ENCODE results near the gene SRRM4.

The SRRM4 gene

GRCh38 chr12:119201789-119202543 lies 220.6 kb downstream of the SRRM4 start:
- Histone ChIP-seq H3K9me3 (ENCODE audit: control insufficient read depth, insufficient read depth, low read length) (no peaks in the 10 kb centered on the region), H3K36me3 (ENCODE audit: control insufficient read depth, low read length) (no peaks in the 10 kb centered on the region), H3K27me3 (ENCODE audit: control insufficient read depth, low read length) (no peaks in the 10 kb centered on the region), H3F3A (ENCODE audit: control insufficient read depth, insufficient read depth) (no peaks in the 10 kb centered on the region), H4K20me1 (ENCODE audit: control insufficient read depth, insufficient read depth, low read depth, low read length) (no peaks in the 10 kb centered on the region), H3K27ac (ENCODE audit: low read depth, low read length) (no peak overlapping the region), H3K79me2 (ENCODE audit: control insufficient read depth, low read length) (no peaks in the 10 kb centered on the region), H3K4me3 (ENCODE audit: low read length) (no peak overlapping the region), H3K9me2 (replicated peaks; ENCODE audit: control insufficient read depth, low read length) (no peaks in the 10 kb centered on the region), H3K4me2 (ENCODE audit: low read length) (no peak overlapping the region), H3K4me1 (ENCODE audit: control insufficient read depth, low read length) (no peaks in the 10 kb centered on the region)
- TF ChIP-seq CTCF (IDR thresholded peaks at IDR 0.05; ENCODE audit: low read depth, low read length, poor library complexity, severe bottlenecking) (no peak), EZH2phosphoT487 (IDR thresholded peaks at IDR 0.05; ENCODE audit: borderline replicate concordance, low read length) (no peak)

DNA sequence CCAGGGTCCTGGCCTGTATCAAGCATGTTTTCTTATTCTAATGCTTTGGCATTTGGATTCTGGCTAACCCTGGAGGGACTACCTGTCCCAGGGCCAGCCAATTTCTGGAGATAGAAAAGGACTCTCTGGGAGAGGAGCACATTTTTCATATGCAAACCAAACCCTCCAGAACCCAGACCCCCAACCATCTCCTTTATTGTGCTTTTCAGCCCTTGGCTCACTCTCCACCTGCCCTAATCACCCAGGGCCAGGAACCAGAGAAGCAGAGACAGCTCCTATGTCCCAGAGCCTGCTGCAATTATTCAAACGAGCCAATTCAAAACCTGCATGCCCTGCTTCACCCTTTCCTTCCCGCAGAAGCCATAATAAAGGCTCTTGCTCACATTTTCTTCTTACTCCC lies 221.2 kb downstream of the SRRM4 start:
- no peaks in the 10 kb centered on the region for H3K36me3 ChIP-seq (ENCODE audit: control insufficient read depth, low read length)
- no peaks in the 10 kb centered on the region for H3K9me3 ChIP-seq (ENCODE audit: control insufficient read depth, insufficient read depth, low read length)
- no peak overlapping the region for H3K4me3 ChIP-seq (ENCODE audit: low read length)
- H3K4me2 ChIP-seq (ENCODE audit: low read length): no peak overlapping the region
- no peaks in the 10 kb centered on the region for H3K4me1 ChIP-seq (ENCODE audit: control insufficient read depth, low read length)
- H3F3A ChIP-seq (ENCODE audit: control insufficient read depth, insufficient read depth): no peaks in the 10 kb centered on the region
- H3K27ac ChIP-seq (ENCODE audit: low read depth, low read length): no peak overlapping the region
- no peak for TF ChIP-seq CTCF (IDR thresholded peaks at IDR 0.05; ENCODE audit: low read depth, low read length, poor library complexity, severe bottlenecking)
- no peak for TF ChIP-seq EZH2phosphoT487 (IDR thresholded peaks at IDR 0.05; ENCODE audit: borderline replicate concordance, low read length)
- no peaks in the 10 kb centered on the region for H3K79me2 ChIP-seq (ENCODE audit: control insufficient read depth, low read length)
- H3K9me2 ChIP-seq (replicated peaks; ENCODE audit: control insufficient read depth, low read length): no peaks in the 10 kb centered on the region
- no peaks in the 10 kb centered on the region for H4K20me1 ChIP-seq (ENCODE audit: control insufficient read depth, insufficient read depth, low read depth, low read length)
- no peaks in the 10 kb centered on the region for H3K27me3 ChIP-seq (ENCODE audit: control insufficient read depth, low read length)

DNA sequence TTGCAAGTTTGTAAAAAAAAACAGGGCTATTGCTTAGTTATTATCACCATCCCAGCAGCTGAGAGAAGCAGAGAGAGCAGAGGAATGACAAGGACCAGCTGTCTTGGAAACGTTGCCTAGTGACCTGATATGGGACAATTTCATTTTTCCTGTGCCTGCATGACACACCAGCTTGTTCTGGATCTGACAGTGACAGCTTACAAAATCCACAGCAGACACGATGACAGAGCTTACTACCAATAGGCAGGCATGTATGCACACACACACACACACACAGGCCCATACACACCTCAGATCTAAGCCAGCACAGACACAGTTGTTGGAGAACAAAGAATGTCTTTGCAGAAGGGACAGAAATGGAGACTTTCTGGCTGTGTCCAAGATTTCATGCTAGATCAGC lies 222.8 kb downstream of the SRRM4 start:
- H3K9me2 ChIP-seq (replicated peaks; ENCODE audit: control insufficient read depth, low read length): no peaks in the 10 kb centered on the region
- TF ChIP-seq CTCF (IDR thresholded peaks at IDR 0.05; ENCODE audit: low read depth, low read length, poor library complexity, severe bottlenecking): no peak
- TF ChIP-seq EZH2phosphoT487 (IDR thresholded peaks at IDR 0.05; ENCODE audit: borderline replicate concordance, low read length): no peak
- no peaks in the 10 kb centered on the region for H4K20me1 ChIP-seq (ENCODE audit: control insufficient read depth, insufficient read depth, low read depth, low read length)
- H3K27me3 ChIP-seq (ENCODE audit: control insufficient read depth, low read length): no peaks in the 10 kb centered on the region
- no peaks in the 10 kb centered on the region for H3F3A ChIP-seq (ENCODE audit: control insufficient read depth, insufficient read depth)
- no peaks in the 10 kb centered on the region for H3K4me1 ChIP-seq (ENCODE audit: control insufficient read depth, low read length)
- no peak overlapping the region for H3K27ac ChIP-seq (ENCODE audit: low read depth, low read length)
- H3K36me3 ChIP-seq (ENCODE audit: control insufficient read depth, low read length): no peaks in the 10 kb centered on the region
- no peaks in the 10 kb centered on the region for H3K9me3 ChIP-seq (ENCODE audit: control insufficient read depth, insufficient read depth, low read length)
- H3K4me3 ChIP-seq (ENCODE audit: low read length): no peak overlapping the region
- H3K4me2 ChIP-seq (ENCODE audit: low read length): no peak overlapping the region
- no peaks in the 10 kb centered on the region for H3K79me2 ChIP-seq (ENCODE audit: control insufficient read depth, low read length)

Data from DOHH2 (cell line).